MCF 10A (cell line): ENCODE measurements around the gene ANO5. TPM values are rescaled to one million over a fixed set of nuclear protein-coding genes. Genes with fewer than 3 reads are reported as not detected.

Experiments used
- BruUV-seq: library from RNA; stranded (reverse); fragments of 400-500 nt; replicated peaks from 2 replicates; lab custom pipeline; 2021; lab: Mats Ljungman, UMichigan
- CTCF ChIA-PET: fragments of 300-600 bp; sonication (Branson Sonifier 250); formaldehyde crosslinking; extraction: SDS; loops from one replicate; lab custom pipeline; 2021; ENCODE audit warnings: antibody characterized with exemption, inconsistent platforms; lab: Yijun Ruan, JAX
- POLR2A ChIA-PET: fragments of 300-600, 350-650 bp; sonication (Branson Sonifier 250); formaldehyde crosslinking; extraction: SDS; loops from one replicate; lab custom pipeline; 2020; ENCODE audit warnings: antibody characterized with exemption, inconsistent platforms; lab: Yijun Ruan, JAX
- DNase-seq: peaks from one replicate; pipeline ENCODE4 v3.0.0-alpha.2; 2018; ENCODE audit not compliant: unreplicated experiment
- H3K27ac Mint-ChIP-seq: one replicate; pipeline ENCODE4 v1.8.0; 2022; ENCODE audit warnings: mild to moderate bottlenecking, low read depth, mixed read lengths; ENCODE audit not compliant: unreplicated experiment
- H3K27me3 Mint-ChIP-seq: one replicate; pipeline ENCODE4 v1.8.0; 2022; ENCODE audit warnings: mixed read lengths; ENCODE audit not compliant: insufficient read depth, unreplicated experiment
- H3K36me3 Mint-ChIP-seq: one replicate; pipeline ENCODE4 v1.8.0; 2022; ENCODE audit warnings: mild to moderate bottlenecking, moderate library complexity, mixed read lengths; ENCODE audit not compliant: insufficient read depth, unreplicated experiment
- H3K4me1 Mint-ChIP-seq: one replicate; pipeline ENCODE4 v1.8.0; 2022; ENCODE audit warnings: mixed read lengths; ENCODE audit not compliant: insufficient read depth, unreplicated experiment
- H3K4me3 Mint-ChIP-seq: one replicate; pipeline ENCODE4 v1.8.0; 2022; ENCODE audit warnings: mild to moderate bottlenecking, moderate library complexity, mixed read lengths; ENCODE audit not compliant: unreplicated experiment
- H3K9me3 Mint-ChIP-seq: one replicate; pipeline ENCODE4 v1.8.0; 2022; ENCODE audit warnings: mixed read lengths; ENCODE audit not compliant: unreplicated experiment
- CTCF ChIP-seq: fragments of 200-600 bp; IDR thresholded peaks from one replicate; pipeline ENCODE4 v1.8.0; 2022; ENCODE audit warnings: antibody characterized with exemption, mild to moderate bottlenecking; ENCODE audit not compliant: unreplicated experiment
- intact Hi-C: fragments of 100-400 bp; cut with micrococcal nuclease; formaldehyde crosslinking; loops from 2 replicates; pipeline ENCODE4 v1.14.1; 2022
- total RNA-seq: library from RNA; stranded (reverse); gene quantifications from 2 replicates; pipeline ENCODE4 v1.2.3, GENCODE V29; 2022

Gene ANO5
- total RNA-seq, 1 experiment from 2014 or later: not detected

- H3K9me3 Mint-ChIP-seq: no peaks in the 10 kb centered on the region
- no peak overlapping the region for H3K4me3 Mint-ChIP-seq
- H3K36me3 Mint-ChIP-seq: no peaks in the 10 kb centered on the region
- no TSS peak for BruUV-seq
- H3K27ac Mint-ChIP-seq: no peak overlapping the region
- H3K27me3 Mint-ChIP-seq: peaks cover 20% of the 10 kb centered on the region
- POLR2A ChIA-PET: no interaction called here
- intact Hi-C loops: no loop called here
- TF ChIP-seq CTCF: no peak
- DNase-seq: no peak
- CTCF ChIA-PET: interaction anchor here (0.6 to 2.1 kb wide), 5 partner anchors 13 to 470 kb away, joined by 3 to 8 read pairs (median 3); no protein-coding TSS in a partner anchor
- no peaks in the 10 kb centered on the region for H3K4me1 Mint-ChIP-seq
These were observed 124.8 kb downstream of the ANO5 start for GRCh38 chr11:22317656-22318055.

- intact Hi-C loops: loop anchor here (2.0 kb wide), 1 partner anchor 293 kb away; the partner anchor contains the start of gene FANCF
- H3K27ac Mint-ChIP-seq: no peak overlapping the region
- no peaks in the 10 kb centered on the region for H3K9me3 Mint-ChIP-seq
- no TSS peak for BruUV-seq
- no peaks in the 10 kb centered on the region for H3K4me1 Mint-ChIP-seq
- no peaks in the 10 kb centered on the region for H3K36me3 Mint-ChIP-seq
- no peak for TF ChIP-seq CTCF
- DNase-seq: no peak
- ChIA-PET POLR2A (no interaction called here), CTCF (interaction anchor here (0.6 to 1.4 kb wide), 4 partner anchors 10 to 456 kb away, joined by 3 read pairs; no protein-coding TSS in a partner anchor)
- no peak overlapping the region for H3K4me3 Mint-ChIP-seq
- H3K27me3 Mint-ChIP-seq: peaks cover 49% of the 10 kb centered on the region
These were observed 138.9 kb downstream of the ANO5 start for GRCh38 chr11:22331771-22332170.

Other genes with a start within 250 kb of the ANO5 start
- gene SLC17A6, start 145.3 kb downstream of the ANO5 start, total RNA-seq: not detected in 2 replicates